Mesenchymal stem cell (in vitro differentiated cells and primary cell): ENCODE measurements around the gene LUZP1. TPM values are rescaled to one million over a fixed set of nuclear protein-coding genes. Genes with fewer than 3 reads are reported as not detected.

Source experiments
- small RNA-seq: library from polyadenylated mRNA; stranded (forward); fragments of <200 nt; extraction: miRNeasy Mini kit (QIAGEN cat#:217004); gene quantifications from one replicate; pipeline ENCODE3, GENCODE V24; 2013; ENCODE audit warnings: low read depth

The LUZP1 gene

Small RNAs within 50 kb of the gene (small RNA-seq; reads per million reads assigned to genes)
- not detected for gene MIR3115
- not detected for gene MIR4419A
- gene RNU6-135P: not detected
- gene RNU6-514P: not detected
